IMR-90 (cell line): ENCODE data around the gene TNS1. TPM values are rescaled to one million over a fixed set of nuclear protein-coding genes. Genes with fewer than 3 reads are reported as not detected.

Experiments
- ATAC-seq: fragments of 200-7000 bp; cut with Tn5 transposase; 2 replicates; pipeline ENCODE4 v1.9.1; 2020; ENCODE audit warnings: low read depth, mild to moderate bottlenecking, moderate library complexity
- BruUV-seq: library from RNA; stranded (reverse); fragments of 400-500 nt; replicated peaks from 2 replicates; lab custom pipeline; 2021; lab: Mats Ljungman, UMichigan
- CTCF ChIA-PET: fragments of 300-600 bp; formaldehyde crosslinking; extraction: SDS; loops from one replicate; lab custom pipeline; 2021; ENCODE audit warnings: antibody characterized with exemption; lab: Yijun Ruan, JAX
- POLR2A ChIA-PET: fragments of 300-600 bp; sonication (Branson Sonifier 250); formaldehyde crosslinking; loops from one replicate; lab custom pipeline; 2022; ENCODE audit warnings: antibody characterized with exemption; ENCODE audit not compliant: unreplicated experiment; lab: Charles Lee
- DNase-seq: peaks from one replicate; pipeline ENCODE4 v3.0.0; 2013
- H2AFZ ChIP-seq: replicated peaks from 2 replicates; pipeline ENCODE3; 2013; ENCODE audit warnings: low read length, mild to moderate bottlenecking; ENCODE audit not compliant: poor library complexity
- H2AK5ac ChIP-seq: 2 replicates; pipeline ENCODE4 v1.6.1; 2013; ENCODE audit warnings: low read depth, low read length, inconsistent platforms
- H2AK9ac ChIP-seq: replicated peaks from 2 replicates; pipeline ENCODE3; 2013; ENCODE audit warnings: mild to moderate bottlenecking, low read depth, low read length, moderate library complexity; ENCODE audit not compliant: poor library complexity
- H2BK120ac ChIP-seq: 2 replicates; pipeline ENCODE4 v1.6.1; 2013; ENCODE audit warnings: low read depth, low read length, inconsistent platforms
- H2BK15ac ChIP-seq: 3 replicates; pipeline ENCODE4 v1.6.1; 2013; ENCODE audit warnings: low read depth, low read length, inconsistent platforms
- H2BK20ac ChIP-seq: 2 replicates; pipeline ENCODE4 v1.6.1; 2013; ENCODE audit warnings: low read depth, mild to moderate bottlenecking, inconsistent platforms, low read length, moderate library complexity
- H2BK5ac ChIP-seq: 2 replicates; pipeline ENCODE4 v1.6.1; 2013; ENCODE audit warnings: mild to moderate bottlenecking, low read depth, low read length, inconsistent platforms; ENCODE audit not compliant: poor library complexity, severe bottlenecking
- H3K14ac ChIP-seq: replicated peaks from 2 replicates; pipeline ENCODE4 v1.6.1; 2013; ENCODE audit warnings: low read depth, low read length, inconsistent platforms
- H3K18ac ChIP-seq: 2 replicates; pipeline ENCODE4 v1.6.1; 2013; ENCODE audit warnings: low read depth, low read length, control low read depth
- H3K23ac ChIP-seq: 2 replicates; pipeline ENCODE4 v1.6.1; 2013; ENCODE audit warnings: low read depth, low read length, inconsistent platforms
- H3K27ac ChIP-seq: 2 replicates; pipeline ENCODE4 v1.5.1; 2013; ENCODE audit warnings: mild to moderate bottlenecking, control low read depth, low read length; ENCODE audit not compliant: insufficient read depth
- H3K27me3 ChIP-seq: 2 replicates; pipeline ENCODE4 v1.6.1; 2013; ENCODE audit warnings: low read length; ENCODE audit not compliant: control insufficient read depth, insufficient read depth
- H3K36me3 ChIP-seq: 2 replicates; pipeline ENCODE4 v1.6.1; 2013; ENCODE audit warnings: low read length, mixed read lengths; ENCODE audit not compliant: control insufficient read depth, insufficient read depth
- H3K4ac ChIP-seq: 2 replicates; pipeline ENCODE4 v1.6.1; 2013; ENCODE audit warnings: low read depth, low read length, inconsistent platforms
- H3K4me1 ChIP-seq: 2 replicates; pipeline ENCODE4 v1.6.1; 2013; ENCODE audit warnings: low read length, mixed read lengths; ENCODE audit not compliant: control insufficient read depth, insufficient read depth
- H3K4me2 ChIP-seq: 2 replicates; pipeline ENCODE4 v1.6.1; 2013; ENCODE audit warnings: low read depth, mild to moderate bottlenecking, control low read depth, low read length, moderate library complexity
- H3K4me3 ChIP-seq: 2 replicates; pipeline ENCODE4 v1.5.1; 2013; ENCODE audit warnings: low read depth, mild to moderate bottlenecking, control low read depth, low read length, moderate library complexity; ENCODE audit not compliant: insufficient read depth
- H3K56ac ChIP-seq: 2 replicates; pipeline ENCODE4 v1.6.1; 2013; ENCODE audit warnings: low read length, inconsistent platforms; ENCODE audit not compliant: insufficient read depth; ENCODE audit errors: extremely low read depth
- H3K79me1 ChIP-seq, 2 experiments: 2 replicates each; pipeline ENCODE4 v1.6.1; 2013; ENCODE audit warnings: low read length in 2 of 2, inconsistent platforms in 1 of 2, low read depth in 1 of 2
- H3K9ac ChIP-seq: 2 replicates; pipeline ENCODE4 v1.6.1; 2013; ENCODE audit warnings: low read depth, low read length, control low read depth
- H3K9me1 ChIP-seq: 2 replicates; pipeline ENCODE4 v1.6.1; 2013; ENCODE audit warnings: low read length, inconsistent platforms; ENCODE audit not compliant: insufficient read depth
- H3K9me3 ChIP-seq: 2 replicates; pipeline ENCODE4 v1.6.1; 2013; ENCODE audit warnings: low read length; ENCODE audit not compliant: control insufficient read depth, insufficient read depth
- H4K20me1 ChIP-seq: 2 replicates; pipeline ENCODE4 v1.6.1; 2013; ENCODE audit warnings: low read length, inconsistent platforms; ENCODE audit not compliant: insufficient read depth
- H4K5ac ChIP-seq: 2 replicates; pipeline ENCODE4 v1.6.1; 2013; ENCODE audit warnings: mild to moderate bottlenecking, low read depth, low read length, control low read depth
- H4K8ac ChIP-seq, 2 experiments: 2 replicates each; pipeline ENCODE4 v1.6.1; 2013; ENCODE audit warnings: low read depth in 2 of 2, low read length in 2 of 2, control low read depth in 1 of 2, inconsistent platforms in 1 of 2
- H4K91ac ChIP-seq: 2 replicates; pipeline ENCODE4 v1.6.1; 2013; ENCODE audit warnings: low read depth, low read length, inconsistent platforms; ENCODE audit not compliant: insufficient read depth
- CHD1 ChIP-seq: IDR thresholded peaks from 2 replicates; pipeline ENCODE4 v1.6.1; 2012; ENCODE audit warnings: low read depth, low read length, improper control_type of control experiment
- FOS ChIP-seq: fragments of 150-350 bp; IDR thresholded peaks from 2 replicates; pipeline ENCODE4 v1.6.1; 2016; ENCODE audit warnings: low read depth, low read length
- MAZ ChIP-seq: IDR thresholded peaks from 2 replicates; pipeline ENCODE4 v1.6.1; 2012; ENCODE audit warnings: low read depth, mild to moderate bottlenecking, low read length, improper control_type of control experiment, moderate library complexity, borderline replicate concordance
- MXI1 ChIP-seq: IDR thresholded peaks from 2 replicates; pipeline ENCODE4 v1.6.1; 2012; ENCODE audit warnings: low read depth, mild to moderate bottlenecking, low read length, moderate library complexity, borderline replicate concordance
- NFE2L2 ChIP-seq: fragments of 150-350 bp; IDR thresholded peaks from 2 replicates; pipeline ENCODE4 v1.6.1; 2016; ENCODE audit warnings: low read depth, mild to moderate bottlenecking, low read length
- RCOR1 ChIP-seq: IDR thresholded peaks from 2 replicates; pipeline ENCODE4 v1.6.1; 2012; ENCODE audit warnings: mild to moderate bottlenecking, low read length, improper control_type of control experiment; ENCODE audit not compliant: insufficient replicate concordance
- WGBS, 2 experiments: methylation state at CpG; one replicate each; pipeline versions ENCODE4 v1.1.5 to v1.1.7; 2013; ENCODE audit warnings: missing lambda C conversion rate in 2 of 2; ENCODE audit not compliant: insufficient read length in 1 of 2; ENCODE audit errors: extremely low coverage in 2 of 2; 5-methylcytosine and 5-hydroxymethylcytosine counted together
- dilution Hi-C: fragments of 300-500 bp; cut with HindIII; formaldehyde crosslinking; loops from one replicate; pipeline ENCODE4 v1.14.3; 2018; ENCODE audit warnings: low sequenced_read_pairs; ENCODE audit not compliant: unreplicated experiment
- in situ Hi-C: fragments of 300-500 bp; cut with MboI; formaldehyde crosslinking; loops from 3 replicates; pipeline ENCODE4 v1.14.3; 2019; ENCODE audit warnings: low sequenced_read_pairs, inconsistent platforms, mixed read lengths
- intact Hi-C: fragments of 100-400 bp; cut with micrococcal nuclease; formaldehyde crosslinking; loops from 2 replicates; pipeline ENCODE4 v1.10.0; 2022
- polyA plus RNA-seq, 3 experiments: library from polyadenylated mRNA; depleted of rRNA; stranded (reverse); fragments of >200 nt; gene quantifications; 2 replicates each; pipeline ENCODE4 v1.2.3, GENCODE V29; 2012; ENCODE audit warnings: low replicate concordance in 1 of 3
- total RNA-seq: library from RNA; depleted of rRNA; stranded (reverse); fragments of >200 nt; gene quantifications from 2 replicates; pipeline ENCODE4 v1.2.3, GENCODE V29; 2012

The TNS1 gene
- total and polyA plus RNA-seq, 2 of the 4 experiments (the other 2 are of a cell fraction): 41.1 to 45.2 TPM

DNA sequence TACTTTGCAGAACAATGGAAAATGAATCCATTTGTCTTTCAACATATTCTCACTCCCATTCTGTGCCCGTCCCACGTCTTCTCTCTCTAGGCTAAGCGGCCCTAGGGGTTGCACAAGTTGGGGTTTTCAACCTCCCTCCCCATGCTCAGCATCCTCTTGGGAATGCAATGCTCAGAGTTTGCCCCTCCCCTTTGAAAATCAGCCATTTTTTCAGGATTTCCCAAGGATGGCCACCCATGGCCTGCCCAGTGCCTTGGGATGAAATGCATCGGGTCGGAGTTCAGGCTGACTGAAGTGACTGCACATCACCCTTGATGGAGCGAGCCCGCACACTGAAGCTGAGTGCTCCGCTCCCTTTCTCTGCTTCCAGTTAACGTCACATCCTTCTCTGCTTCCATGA, 87.9 kb downstream of the TNS1 start:
- Histone ChIP-seq H2BK15ac (no peak overlapping the region), H3K9me3 (no peaks in the 10 kb centered on the region), H4K8ac (no peak overlapping the region), H3K4me1 (peaks cover 55% of the 10 kb centered on the region), H4K20me1 (peaks cover 17% of the 10 kb centered on the region; the same call in 1 of the 2 replicates), H3K14ac (no peak overlapping the region; the same call in 1 of the 2 replicates), H3K56ac (no peak overlapping the region), H2AK9ac (no peak overlapping the region), H3K79me1 (peaks cover 44 to 93% of the 10 kb centered on the region in 2 experiments), H3K27ac (no peak overlapping the region), H2BK120ac (no peak overlapping the region), H3K4me2 (no peak overlapping the region), H3K18ac (no peak overlapping the region), H3K9ac (no peak overlapping the region), H2BK5ac (no peak overlapping the region), H3K4me3 (no peak overlapping the region), H3K23ac (no peak overlapping the region), H2AK5ac (peak overlapping the region; percentile 67; the same call in 1 of the 2 replicates), H2BK20ac (no peak overlapping the region), H3K4ac (no peak overlapping the region), H3K9me1 (peaks cover 40% of the 10 kb centered on the region), H4K5ac (no peak overlapping the region), H4K91ac (no peak overlapping the region), H3K27me3 (no peaks in the 10 kb centered on the region), H3K36me3 (peaks cover 16% of the 10 kb centered on the region), H2AFZ (no peak overlapping the region)
- POLR2A ChIA-PET: no interaction called here
- DNase-seq (no peak), ATAC-seq (no peak)
- dilution Hi-C loops: no loop called here
- 96% methylated on average over 7 of the region's 9 CpGs; no CpG with 5 or more reads in 1 of the 2 experiments for WGBS, 2 experiments
- TF ChIP-seq CHD1: no peak
- no peak for TF ChIP-seq MAZ
- TF ChIP-seq NFE2L2: no peak
- no peak for TF ChIP-seq MXI1
- no peak for TF ChIP-seq RCOR1
- no peak for TF ChIP-seq FOS
- BruUV-seq: no TSS peak
- in situ Hi-C loops: no loop called here
- CTCF ChIA-PET: interaction anchor here (0.6 kb wide), 1 partner anchor 10 kb away, joined by 3 read pairs; no protein-coding TSS in a partner anchor
- intact Hi-C loops: no loop called here
